NT2/D1 (cell line): Measurements from ENCODE around the gene TBATA.

ENCODE experiments used
- DNase-seq: peaks from one replicate; pipeline ENCODE4 v3.0.0-alpha.2; 2011; ENCODE audit warnings: low read depth, low spot score
- H3K27me3 ChIP-seq: 2 replicates; pipeline ENCODE4 v1.6.0; 2011; ENCODE audit warnings: mild to moderate bottlenecking; ENCODE audit not compliant: insufficient read length, insufficient read depth
- H3K36me3 ChIP-seq: 2 replicates; pipeline ENCODE4 v1.6.1; 2011; ENCODE audit warnings: mild to moderate bottlenecking, low read length, mixed read lengths; ENCODE audit not compliant: insufficient read depth, insufficient read length
- H3K4me1 ChIP-seq: 2 replicates; pipeline ENCODE4 v1.5.1; 2011; ENCODE audit not compliant: insufficient read depth, insufficient read length
- H3K4me3 ChIP-seq: 2 replicates; pipeline ENCODE4 v1.5.1; 2011; ENCODE audit warnings: low read depth; ENCODE audit not compliant: insufficient read length
- H3K9ac ChIP-seq: 2 replicates; pipeline ENCODE4 v1.6.0; 2011; ENCODE audit warnings: low read depth; ENCODE audit not compliant: insufficient read length
- H3K9me3 ChIP-seq: 2 replicates; pipeline ENCODE4 v1.5.1; 2011; ENCODE audit warnings: mild to moderate bottlenecking, low read length; ENCODE audit not compliant: insufficient read depth
- SUZ12 ChIP-seq: IDR thresholded peaks from 2 replicates; pipeline ENCODE4 v1.6.1; 2011; ENCODE audit not compliant: insufficient read length, insufficient read depth; ENCODE audit errors: extremely low read depth
- YY1 ChIP-seq: IDR thresholded peaks from 2 replicates; pipeline ENCODE4 v1.6.1; 2011; ENCODE audit not compliant: insufficient read length, insufficient read depth
- ZNF274 ChIP-seq: IDR thresholded peaks from 2 replicates; pipeline ENCODE4 v1.6.1; 2011; ENCODE audit warnings: mild to moderate bottlenecking, low read depth, low read length

TBATA gene

DNA sequence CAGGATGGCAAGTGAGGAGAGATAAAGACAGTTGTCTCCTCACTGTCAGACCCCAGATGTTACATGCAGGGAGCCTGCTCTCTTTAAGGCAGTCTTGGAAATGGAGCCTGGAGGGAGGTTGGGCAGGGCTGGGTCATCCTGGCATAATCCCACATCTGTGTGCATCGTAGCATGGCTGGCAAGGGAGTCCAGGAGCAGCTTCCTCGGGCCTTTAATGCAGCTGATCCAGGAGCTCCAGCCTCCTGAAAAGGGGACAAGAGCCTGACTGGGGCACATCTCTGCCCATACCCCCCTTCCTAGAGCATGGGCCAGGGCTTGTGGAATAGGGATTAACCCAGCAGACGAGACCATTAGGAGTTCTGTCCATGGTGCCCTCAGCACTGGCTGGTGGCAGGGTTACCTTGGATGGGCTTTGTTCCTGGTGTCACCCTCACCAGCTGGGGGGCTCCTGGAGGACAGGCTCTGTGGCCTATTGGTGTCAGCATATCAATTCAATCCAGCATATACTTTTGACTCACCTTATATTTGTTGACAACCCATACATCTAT lies 34.9 kb downstream of the TBATA start:
- H3K9ac ChIP-seq: no peak overlapping the region
- DNase-seq: no peak
- TF ChIP-seq YY1 (no peak), ZNF274 (no peak), SUZ12 (no peak)
- peaks cover 6% of the 10 kb centered on the region; the same call in 1 of the 2 replicates for H3K9me3 ChIP-seq
- no peak overlapping the region for H3K4me3 ChIP-seq
- no peaks in the 10 kb centered on the region for H3K36me3 ChIP-seq
- H3K4me1 ChIP-seq: no peaks in the 10 kb centered on the region
- H3K27me3 ChIP-seq: no peaks in the 10 kb centered on the region

DNA sequence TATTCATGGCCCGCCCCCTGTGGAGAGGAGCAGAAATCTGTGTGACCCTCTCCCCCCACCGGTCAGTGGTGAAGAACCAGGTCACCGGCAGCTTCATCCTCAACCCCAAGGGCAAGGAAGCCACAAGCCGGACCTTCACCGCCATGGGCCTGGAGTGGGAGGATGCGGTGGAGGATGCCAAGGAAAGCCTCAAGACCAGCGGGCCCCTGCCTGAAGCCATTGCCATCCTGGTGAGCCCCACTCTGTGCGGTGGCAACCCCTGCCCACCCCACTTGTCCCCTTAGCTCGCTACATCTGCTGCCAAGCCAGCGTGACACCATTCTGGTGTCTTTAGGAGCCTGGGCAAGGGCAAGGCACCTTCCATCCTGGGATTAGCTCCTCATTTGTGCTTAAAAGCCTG lies 35.4 kb downstream of the TBATA start:
- DNase-seq: no peak
- H3K9me3 ChIP-seq: peaks cover 8% of the 10 kb centered on the region; the same call in 1 of the 2 replicates
- H3K4me1 ChIP-seq: no peaks in the 10 kb centered on the region
- no peaks in the 10 kb centered on the region for H3K27me3 ChIP-seq
- no peaks in the 10 kb centered on the region for H3K36me3 ChIP-seq
- no peak overlapping the region for H3K9ac ChIP-seq
- H3K4me3 ChIP-seq: no peak overlapping the region
- TF ChIP-seq ZNF274 (no peak), SUZ12 (no peak), YY1 (no peak)

DNA sequence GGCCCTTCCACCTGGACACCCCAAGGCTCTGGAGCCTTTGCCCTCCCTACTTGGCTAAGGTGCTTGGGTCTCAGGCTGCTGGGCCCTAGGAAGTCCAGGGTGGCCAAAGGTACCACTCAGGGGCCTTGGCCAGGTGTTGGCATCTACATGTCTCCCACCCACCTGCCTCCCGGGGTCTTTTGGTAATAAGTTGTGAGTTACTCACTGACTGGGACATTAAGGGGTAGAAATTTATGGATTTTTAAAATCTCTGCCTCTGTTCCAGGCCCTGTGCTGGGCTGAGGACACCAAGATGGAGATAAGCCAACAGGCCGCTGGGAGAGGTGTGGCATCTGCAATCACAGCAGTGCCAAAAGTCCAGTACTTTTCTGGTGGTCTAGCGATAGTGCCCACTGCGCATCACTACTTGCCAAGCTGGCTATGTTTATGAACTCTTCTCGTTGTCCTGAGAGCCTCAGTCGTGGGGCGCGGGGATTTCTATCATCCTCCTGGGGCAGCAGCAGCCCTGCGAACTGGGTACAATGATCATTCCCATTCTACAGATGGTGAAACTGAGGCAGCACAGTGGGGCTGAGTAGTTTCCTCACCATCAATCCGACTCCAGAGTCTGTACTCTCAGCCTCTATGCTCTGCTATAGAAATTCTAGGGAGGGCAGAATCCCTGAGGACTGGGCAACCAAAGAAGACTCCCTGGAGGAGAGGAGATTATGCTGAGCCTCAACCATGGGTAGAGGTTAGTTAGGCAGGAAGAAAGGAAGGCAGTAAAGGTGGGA lies 36.2 kb downstream of the TBATA start:
- Histone ChIP-seq H3K4me3 (no peak overlapping the region), H3K9me3 (peaks cover 8% of the 10 kb centered on the region; the same call in 1 of the 2 replicates), H3K4me1 (no peaks in the 10 kb centered on the region), H3K36me3 (no peaks in the 10 kb centered on the region), H3K27me3 (no peaks in the 10 kb centered on the region), H3K9ac (no peak overlapping the region)
- no peak for DNase-seq
- no peak for TF ChIP-seq YY1
- no peak for TF ChIP-seq SUZ12
- no peak for TF ChIP-seq ZNF274

DNA sequence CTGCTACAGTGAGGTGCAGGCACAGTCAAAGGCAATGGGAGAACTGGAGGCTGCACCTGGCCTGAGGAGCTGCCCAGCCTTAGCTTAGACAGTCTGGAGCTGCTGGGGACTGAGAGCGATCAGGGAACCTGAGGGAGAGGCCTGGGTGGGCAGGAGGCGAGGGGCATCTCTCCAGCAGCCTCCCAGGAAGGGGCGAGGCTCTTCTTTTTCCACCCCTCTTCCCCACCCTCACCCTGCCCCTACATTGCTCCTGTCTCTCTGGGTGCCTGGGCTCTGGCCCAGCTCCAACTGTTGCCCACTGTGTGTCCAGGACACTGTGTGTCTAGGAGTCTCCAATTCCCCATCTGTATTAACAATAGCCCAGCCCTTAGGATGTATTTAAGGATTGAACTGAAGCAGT lies 36.9 kb downstream of the TBATA start:
- no peaks in the 10 kb centered on the region for H3K36me3 ChIP-seq
- H3K9me3 ChIP-seq: peaks cover 8% of the 10 kb centered on the region; the same call in 1 of the 2 replicates
- DNase-seq: no peak
- no peaks in the 10 kb centered on the region for H3K4me1 ChIP-seq
- H3K9ac ChIP-seq: no peak overlapping the region
- TF ChIP-seq SUZ12: no peak
- TF ChIP-seq YY1: no peak
- no peak for TF ChIP-seq ZNF274
- no peaks in the 10 kb centered on the region for H3K27me3 ChIP-seq
- H3K4me3 ChIP-seq: no peak overlapping the region

DNA sequence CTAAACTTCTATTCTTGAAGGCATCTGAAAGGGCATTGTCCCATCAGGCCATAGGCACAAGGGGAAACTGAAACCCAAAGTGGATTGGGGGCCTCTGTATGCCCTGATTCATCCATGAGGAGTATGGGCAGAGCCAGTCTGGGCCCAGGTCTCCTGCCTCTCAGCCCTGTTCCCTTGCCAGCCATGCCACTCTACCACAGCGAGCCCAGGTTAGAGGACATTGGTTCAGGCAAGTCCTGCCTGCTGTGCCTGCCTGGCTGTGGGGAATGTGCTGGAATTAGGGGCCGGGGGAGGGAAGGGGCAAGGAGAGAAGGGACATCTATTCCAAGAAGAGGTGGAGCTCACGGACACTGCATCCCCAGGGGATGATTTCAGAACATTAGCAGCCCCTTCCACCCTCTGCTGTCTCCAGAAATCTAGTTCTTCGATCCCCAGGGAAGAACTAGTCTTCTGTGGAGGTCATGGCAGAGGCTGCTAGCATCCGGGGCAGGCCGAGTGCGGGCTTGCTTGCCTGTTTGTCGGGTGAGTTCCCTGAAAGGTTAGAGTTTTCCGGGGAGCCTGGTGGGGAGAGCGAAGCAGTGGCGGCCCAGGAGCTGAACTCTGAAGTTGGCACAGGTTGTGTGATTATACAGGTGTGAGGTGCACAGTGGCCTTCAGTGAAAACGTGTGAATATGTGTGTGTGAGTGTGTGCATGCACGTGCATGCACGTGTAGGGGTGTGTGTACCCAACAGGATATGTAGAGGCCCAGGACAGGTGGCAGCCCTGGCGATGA lies 37.8 kb downstream of the TBATA start:
- peaks cover 8% of the 10 kb centered on the region; the same call in 1 of the 2 replicates for H3K9me3 ChIP-seq
- no peak for TF ChIP-seq YY1
- no peak for TF ChIP-seq ZNF274
- no peak for TF ChIP-seq SUZ12
- no peak for DNase-seq
- no peak overlapping the region for H3K9ac ChIP-seq
- H3K27me3 ChIP-seq: no peaks in the 10 kb centered on the region
- no peaks in the 10 kb centered on the region for H3K36me3 ChIP-seq
- H3K4me3 ChIP-seq: no peak overlapping the region
- H3K4me1 ChIP-seq: no peaks in the 10 kb centered on the region

DNA sequence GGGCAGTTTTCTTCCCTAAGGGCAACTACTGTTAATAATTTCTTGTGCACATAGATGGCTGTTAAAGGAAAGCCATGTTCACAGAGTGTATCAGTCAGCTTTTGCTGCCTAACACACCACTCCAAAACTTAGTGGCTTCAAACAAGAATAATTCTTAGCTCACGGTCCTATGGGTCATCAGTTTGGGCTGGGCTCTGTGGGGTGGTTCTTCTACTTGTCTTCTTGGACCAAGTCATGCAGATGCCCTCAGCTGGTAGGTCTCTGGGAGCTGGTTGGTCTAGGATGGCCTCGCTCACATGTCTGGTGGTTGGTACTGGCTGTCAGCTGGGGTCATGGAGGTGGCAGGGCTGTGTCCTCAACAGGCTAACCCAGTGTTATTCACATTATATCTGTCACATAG lies 39.6 kb downstream of the TBATA start:
- H3K27me3 ChIP-seq: no peaks in the 10 kb centered on the region
- TF ChIP-seq SUZ12 (no peak), YY1 (no peak), ZNF274 (no peak)

DNA sequence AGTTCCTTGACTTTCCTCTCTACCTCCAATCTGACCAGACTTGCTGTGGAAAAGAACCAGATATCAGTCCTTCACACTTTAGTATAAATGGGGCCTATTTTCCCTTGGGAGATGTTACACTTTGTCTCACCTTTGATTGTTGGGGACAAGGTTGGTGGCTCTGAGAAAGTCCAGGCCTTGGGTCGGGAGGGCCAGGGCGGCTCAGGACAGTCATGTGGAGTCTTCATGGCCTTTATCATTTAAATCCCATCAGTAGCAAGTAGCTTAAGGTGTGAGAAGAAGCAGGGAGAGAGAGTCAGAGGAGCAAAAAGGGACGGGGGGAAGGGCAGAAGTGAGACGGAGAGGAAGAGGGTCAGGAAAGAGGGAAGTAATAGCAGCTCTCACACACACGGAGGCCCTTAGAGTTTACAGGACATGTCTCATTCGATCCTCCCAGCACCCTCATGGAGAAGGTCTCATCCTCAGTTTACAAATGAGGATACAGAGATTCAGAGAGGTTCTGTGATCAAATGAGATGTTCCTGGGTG lies 40.5 kb downstream of the TBATA start:
- Histone ChIP-seq H3K36me3 (no peaks in the 10 kb centered on the region), H3K9me3 (peaks cover 8% of the 10 kb centered on the region; the same call in 1 of the 2 replicates), H3K4me1 (no peaks in the 10 kb centered on the region), H3K9ac (no peak overlapping the region), H3K27me3 (no peaks in the 10 kb centered on the region), H3K4me3 (no peak overlapping the region)
- DNase-seq: no peak
- TF ChIP-seq YY1 (no peak), ZNF274 (no peak), SUZ12 (no peak)

More for the DNA sequence above, 39.6 kb downstream of the TBATA start:
- Histone ChIP-seq H3K9ac (no peak overlapping the region), H3K4me1 (no peaks in the 10 kb centered on the region), H3K36me3 (no peaks in the 10 kb centered on the region), H3K4me3 (no peak overlapping the region), H3K9me3 (peaks cover 8% of the 10 kb centered on the region; the same call in 1 of the 2 replicates)
- no peak for DNase-seq
